Keratinocyte (primary cell): ENCODE results near the gene CHMP4B. TPM values are rescaled to one million over a fixed set of nuclear protein-coding genes. Genes with fewer than 3 reads are reported as not detected.

Experiments
- DNase-seq: peaks from one replicate; pipeline ENCODE4 v3.0.0-alpha.2; 2011; ENCODE audit warnings: low read depth, missing footprints, low spot score
- FAIRE-seq: peaks from 2 replicates; lab custom pipeline; 2011; peaks lifted over from hg19 to GRCh38; lab: Jason Lieb, UNC
- H2AFZ ChIP-seq: 2 replicates; pipeline ENCODE4 v1.6.0; 2012; ENCODE audit warnings: low read length, control low read depth, inconsistent platforms; ENCODE audit not compliant: control insufficient read depth
- H3K27ac ChIP-seq: 2 replicates; pipeline ENCODE4 v1.5.1; 2011; ENCODE audit warnings: low read length; ENCODE audit not compliant: control insufficient read depth, insufficient read depth
- H3K27me3 ChIP-seq: 3 replicates; pipeline ENCODE4 v1.6.0; 2011; ENCODE audit warnings: low read length; ENCODE audit not compliant: control insufficient read depth, insufficient read depth; ENCODE audit errors: extremely low read depth
- H3K36me3 ChIP-seq, 2 experiments: 2 replicates in 1 of 2; 3 replicates in 1 of 2; pipeline ENCODE4 v1.5.1; 2011; ENCODE audit warnings: low read length in 2 of 2, mild to moderate bottlenecking in 1 of 2; ENCODE audit not compliant: control insufficient read depth in 2 of 2, insufficient read depth in 2 of 2; ENCODE audit errors: extremely low read depth in 1 of 2
- H3K4me1 ChIP-seq: 3 replicates; pipeline ENCODE4 v1.5.1; 2011; ENCODE audit warnings: low read length; ENCODE audit not compliant: control insufficient read depth, insufficient read depth; ENCODE audit errors: extremely low read depth
- H3K4me2 ChIP-seq: 3 replicates; pipeline ENCODE4 v1.6.0; 2011; ENCODE audit warnings: low read depth, low read length; ENCODE audit not compliant: control insufficient read depth, insufficient read depth; ENCODE audit errors: extremely low read depth
- H3K4me3 ChIP-seq, 3 experiments: fragments of 200-600 bp in 1 of 3; sonication (generic) in 1 of 3; 2 replicates in 2 of 3; 3 replicates in 1 of 3; pipeline ENCODE4 v1.5.1; 2011 to 2016; ENCODE audit warnings: low read length in 3 of 3, mild to moderate bottlenecking in 3 of 3, control low read depth in 2 of 3, inconsistent platforms in 1 of 3, low read depth in 1 of 3, mixed read lengths in 1 of 3, mixed run types in 1 of 3, moderate library complexity in 1 of 3; ENCODE audit not compliant: control insufficient read depth in 2 of 3, insufficient read depth in 2 of 3; ENCODE audit errors: extremely low read depth in 1 of 3
- H3K79me2 ChIP-seq: 2 replicates; pipeline ENCODE4 v1.6.0; 2012; ENCODE audit warnings: low read length; ENCODE audit not compliant: control insufficient read depth, insufficient read depth
- H3K9ac ChIP-seq: 3 replicates; pipeline ENCODE4 v1.6.0; 2011; ENCODE audit warnings: low read length; ENCODE audit not compliant: control insufficient read depth, insufficient read depth; ENCODE audit errors: extremely low read depth
- H3K9me1 ChIP-seq: 3 replicates; pipeline ENCODE4 v1.6.0; 2011; ENCODE audit warnings: low read length; ENCODE audit not compliant: control insufficient read depth, insufficient read depth; ENCODE audit errors: extremely low read depth
- H3K9me3 ChIP-seq: 2 replicates; pipeline ENCODE4 v1.5.1; 2012; ENCODE audit warnings: low read depth, low read length; ENCODE audit not compliant: control insufficient read depth
- H4K20me1 ChIP-seq: 3 replicates; pipeline ENCODE4 v1.6.0; 2011; ENCODE audit warnings: low read length; ENCODE audit not compliant: control insufficient read depth, insufficient read depth; ENCODE audit errors: extremely low read depth
- EZH2 ChIP-seq: IDR thresholded peaks from one replicate; pipeline ENCODE4 v1.6.1; 2012; ENCODE audit warnings: inconsistent platforms, mild to moderate bottlenecking, low read length, moderate library complexity
- dilution Hi-C: fragments of 300-500 bp; cut with MboI; formaldehyde crosslinking; loops from one replicate; pipeline ENCODE4 v1.7.0; 2020; ENCODE audit warnings: low sequenced_read_pairs; ENCODE audit not compliant: extremely low pct_ligation_motif_present
- polyA plus RNA-seq, 5 experiments: library from polyadenylated mRNA; depleted of rRNA in 3 of 5; stranded (reverse) in 3 of 5; stranded (forward) in 1 of 5; unstranded in 1 of 5; fragments of >200 nt; gene quantifications; 1 replicate in 1 of 5; 2 replicates in 3 of 5; 3 replicates in 1 of 5; pipeline versions ENCODE4 v1.2.1 to v1.2.3, GENCODE V29; 2011 to 2012; ENCODE audit warnings: missing spikeins in 2 of 5, low read depth in 1 of 5, low replicate concordance in 1 of 5
- TF ChIP-seq, protein P1 (sequence below), 3 experiments: IDR thresholded peaks in 1 of 3; conservative IDR thresholded peaks in 1 of 3; optimal IDR thresholded peaks in 1 of 3; 2 replicates in 2 of 3; 3 replicates in 1 of 3; pipeline versions ENCODE3 to v1.5.1; 2011; ENCODE audit warnings: low read length in 3 of 3, mild to moderate bottlenecking in 3 of 3, moderate library complexity in 2 of 3, control low read depth in 1 of 3, inconsistent platforms in 1 of 3; ENCODE audit not compliant: insufficient read depth in 2 of 3; ENCODE audit errors: extremely low read depth in 1 of 3

Gene CHMP4B
- polyA plus RNA-seq, 1 donor (not counting 4 experiments of a cell fraction or from before 2014, with no cell fraction given) = 72.2 TPM

DNA sequence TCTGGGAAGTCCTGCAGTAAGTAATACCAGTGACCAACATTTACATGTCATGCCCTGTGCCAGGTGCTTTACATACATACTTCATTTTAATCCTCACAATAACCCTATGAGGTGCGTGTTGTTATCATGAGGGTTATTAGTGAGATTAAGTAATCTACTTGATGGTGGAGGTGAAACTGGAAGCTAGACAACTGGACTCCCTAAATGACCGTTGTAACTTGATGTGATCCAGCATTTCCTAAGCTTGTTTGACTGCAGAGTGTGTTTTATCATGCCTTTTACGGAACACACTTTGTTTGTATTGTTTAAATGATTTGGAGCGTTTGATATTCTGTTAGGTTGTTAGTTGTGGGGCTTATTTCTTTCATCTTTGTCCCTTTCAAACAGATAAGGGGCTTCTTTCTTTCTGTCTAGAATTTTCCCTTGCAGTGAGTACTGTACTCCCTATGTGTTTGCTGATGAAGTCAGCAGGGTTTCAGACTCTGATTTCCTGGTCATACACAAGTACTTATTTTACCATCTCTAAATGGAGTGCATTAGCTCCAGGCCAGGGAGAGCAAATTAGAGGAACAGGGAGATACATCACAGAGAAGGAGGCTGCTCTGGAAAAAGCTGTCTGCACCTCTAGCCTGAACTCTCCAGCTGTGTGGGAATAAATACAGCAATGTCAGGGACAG is 29.7 kb downstream of the CHMP4B start:
- dilution Hi-C loops = no loop called here
- no peak for TF ChIP-seq EZH2
- TF ChIP-seq, protein P1, sequence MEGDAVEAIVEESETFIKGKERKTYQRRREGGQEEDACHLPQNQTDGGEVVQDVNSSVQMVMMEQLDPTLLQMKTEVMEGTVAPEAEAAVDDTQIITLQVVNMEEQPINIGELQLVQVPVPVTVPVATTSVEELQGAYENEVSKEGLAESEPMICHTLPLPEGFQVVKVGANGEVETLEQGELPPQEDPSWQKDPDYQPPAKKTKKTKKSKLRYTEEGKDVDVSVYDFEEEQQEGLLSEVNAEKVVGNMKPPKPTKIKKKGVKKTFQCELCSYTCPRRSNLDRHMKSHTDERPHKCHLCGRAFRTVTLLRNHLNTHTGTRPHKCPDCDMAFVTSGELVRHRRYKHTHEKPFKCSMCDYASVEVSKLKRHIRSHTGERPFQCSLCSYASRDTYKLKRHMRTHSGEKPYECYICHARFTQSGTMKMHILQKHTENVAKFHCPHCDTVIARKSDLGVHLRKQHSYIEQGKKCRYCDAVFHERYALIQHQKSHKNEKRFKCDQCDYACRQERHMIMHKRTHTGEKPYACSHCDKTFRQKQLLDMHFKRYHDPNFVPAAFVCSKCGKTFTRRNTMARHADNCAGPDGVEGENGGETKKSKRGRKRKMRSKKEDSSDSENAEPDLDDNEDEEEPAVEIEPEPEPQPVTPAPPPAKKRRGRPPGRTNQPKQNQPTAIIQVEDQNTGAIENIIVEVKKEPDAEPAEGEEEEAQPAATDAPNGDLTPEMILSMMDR (optimal IDR thresholded peaks at IDR 0.05 in 1 of 3, IDR thresholded peaks at IDR 0.05 in 1 of 3, conservative IDR thresholded peaks at IDR 0.05 in 1 of 3; ENCODE audit: extremely low read depth in 1 of 3, insufficient read depth in 2 of 3, low read length in 3 of 3) = no peak
- peaks cover 39% of the 10 kb centered on the region for H3K4me1 ChIP-seq
- H3K9me1 ChIP-seq = peaks cover 8% of the 10 kb centered on the region
- no peaks in the 10 kb centered on the region for H3K27me3 ChIP-seq
- FAIRE-seq (no peak), DNase-seq (no peak)
- no peak overlapping the region for H3K27ac ChIP-seq
- H3K36me3 ChIP-seq = peaks cover 0 to 5% of the 10 kb centered on the region in 2 experiments
- H3K79me2 ChIP-seq = peaks cover 91% of the 10 kb centered on the region
- H3K4me2 ChIP-seq = no peak overlapping the region
- no peaks in the 10 kb centered on the region for H3K9me3 ChIP-seq
- H3K4me3 ChIP-seq = no peak overlapping the region
- no peak overlapping the region for H3K9ac ChIP-seq
- H2AFZ ChIP-seq = no peak overlapping the region
- H4K20me1 ChIP-seq = peaks cover 20% of the 10 kb centered on the region

DNA sequence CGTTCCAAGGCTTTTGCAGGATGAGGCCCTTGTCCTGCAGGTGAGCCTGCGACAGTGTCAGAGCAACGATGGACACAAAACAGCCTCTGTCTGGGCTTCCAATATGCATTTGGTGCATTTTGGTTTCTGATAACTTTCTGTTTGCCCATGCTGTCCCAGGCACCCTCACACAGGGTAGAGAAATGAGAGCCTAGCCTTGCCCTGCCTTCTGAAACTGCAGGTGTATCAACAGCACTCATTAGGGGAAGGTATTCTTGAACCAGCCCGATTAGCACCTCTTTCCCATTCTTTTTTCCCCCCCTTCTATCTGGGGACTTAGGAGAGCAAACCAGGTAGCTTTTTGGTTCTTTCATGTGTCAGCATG is 30.3 kb downstream of the CHMP4B start:
- H3K4me2 ChIP-seq = no peak overlapping the region
- H3K9me1 ChIP-seq = peaks cover 7% of the 10 kb centered on the region
- H3K9me3 ChIP-seq = no peaks in the 10 kb centered on the region
- no peak overlapping the region for H3K27ac ChIP-seq
- H2AFZ ChIP-seq = no peak overlapping the region
- FAIRE-seq (no peak), DNase-seq (no peak)
- no peak overlapping the region for H3K9ac ChIP-seq
- no peaks in the 10 kb centered on the region for H3K27me3 ChIP-seq
- H3K4me1 ChIP-seq = peaks cover 39% of the 10 kb centered on the region
- H4K20me1 ChIP-seq = peaks cover 19% of the 10 kb centered on the region
- TF ChIP-seq, protein P1 (optimal IDR thresholded peaks at IDR 0.05 in 1 of 3, IDR thresholded peaks at IDR 0.05 in 1 of 3, conservative IDR thresholded peaks at IDR 0.05 in 1 of 3; ENCODE audit: extremely low read depth in 1 of 3, insufficient read depth in 2 of 3, low read length in 3 of 3) = no peak
- no peak for TF ChIP-seq EZH2
- peaks cover 0 to 5% of the 10 kb centered on the region in 2 experiments for H3K36me3 ChIP-seq
- H3K4me3 ChIP-seq = no peak overlapping the region
- dilution Hi-C loops = no loop called here
- H3K79me2 ChIP-seq = peaks cover 91% of the 10 kb centered on the region
